ENCODE data around the gene PDGFRB. TPM values are rescaled to one million over a fixed set of nuclear protein-coding genes. Genes with fewer than 3 reads are reported as not detected.

PDGFRB gene
- total RNA-seq, 2 donors from 2014 or later, result 8.6 to 18.1 TPM

DNA sequence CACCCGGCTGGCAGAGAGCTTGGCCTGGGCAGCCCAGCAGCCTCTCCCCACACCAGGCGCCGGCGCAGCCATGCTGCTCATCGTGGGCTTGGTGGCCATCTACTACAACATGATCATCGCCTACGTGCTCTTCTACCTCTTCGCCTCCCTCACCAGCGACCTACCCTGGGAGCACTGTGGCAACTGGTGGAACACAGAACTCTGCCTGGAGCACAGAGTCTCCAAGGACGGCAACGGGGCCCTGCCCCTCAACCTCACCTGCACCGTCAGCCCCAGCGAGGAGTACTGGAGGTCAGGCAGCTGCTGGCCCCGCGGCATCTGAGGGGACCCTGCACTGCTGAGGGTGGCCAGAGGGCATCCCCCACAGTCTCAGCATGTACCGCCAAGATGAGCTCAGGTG, 41.3 kb upstream of the PDGFRB start:
- H3K4me1 ChIP-seq, result no peaks in the 10 kb centered on the region
- H3K27ac ChIP-seq, result no peak overlapping the region
- no peaks in the 10 kb centered on the region for H3K9me3 ChIP-seq
- H3K27me3 ChIP-seq, result no peaks in the 10 kb centered on the region
- no peaks in the 10 kb centered on the region for H3K36me3 ChIP-seq
- H3K9ac ChIP-seq (ENCODE audit: low read depth in 2 of 2, low read length in 2 of 2), result no peak overlapping the region
- intact Hi-C loops (cut with DNase I), result no loop called here
- H3K4me3 ChIP-seq, result no peak overlapping the region
- TF ChIP-seq, protein P1, sequence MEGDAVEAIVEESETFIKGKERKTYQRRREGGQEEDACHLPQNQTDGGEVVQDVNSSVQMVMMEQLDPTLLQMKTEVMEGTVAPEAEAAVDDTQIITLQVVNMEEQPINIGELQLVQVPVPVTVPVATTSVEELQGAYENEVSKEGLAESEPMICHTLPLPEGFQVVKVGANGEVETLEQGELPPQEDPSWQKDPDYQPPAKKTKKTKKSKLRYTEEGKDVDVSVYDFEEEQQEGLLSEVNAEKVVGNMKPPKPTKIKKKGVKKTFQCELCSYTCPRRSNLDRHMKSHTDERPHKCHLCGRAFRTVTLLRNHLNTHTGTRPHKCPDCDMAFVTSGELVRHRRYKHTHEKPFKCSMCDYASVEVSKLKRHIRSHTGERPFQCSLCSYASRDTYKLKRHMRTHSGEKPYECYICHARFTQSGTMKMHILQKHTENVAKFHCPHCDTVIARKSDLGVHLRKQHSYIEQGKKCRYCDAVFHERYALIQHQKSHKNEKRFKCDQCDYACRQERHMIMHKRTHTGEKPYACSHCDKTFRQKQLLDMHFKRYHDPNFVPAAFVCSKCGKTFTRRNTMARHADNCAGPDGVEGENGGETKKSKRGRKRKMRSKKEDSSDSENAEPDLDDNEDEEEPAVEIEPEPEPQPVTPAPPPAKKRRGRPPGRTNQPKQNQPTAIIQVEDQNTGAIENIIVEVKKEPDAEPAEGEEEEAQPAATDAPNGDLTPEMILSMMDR (IDR thresholded peaks at IDR 0.05), result no peak
- no peak for DNase-seq

DNA sequence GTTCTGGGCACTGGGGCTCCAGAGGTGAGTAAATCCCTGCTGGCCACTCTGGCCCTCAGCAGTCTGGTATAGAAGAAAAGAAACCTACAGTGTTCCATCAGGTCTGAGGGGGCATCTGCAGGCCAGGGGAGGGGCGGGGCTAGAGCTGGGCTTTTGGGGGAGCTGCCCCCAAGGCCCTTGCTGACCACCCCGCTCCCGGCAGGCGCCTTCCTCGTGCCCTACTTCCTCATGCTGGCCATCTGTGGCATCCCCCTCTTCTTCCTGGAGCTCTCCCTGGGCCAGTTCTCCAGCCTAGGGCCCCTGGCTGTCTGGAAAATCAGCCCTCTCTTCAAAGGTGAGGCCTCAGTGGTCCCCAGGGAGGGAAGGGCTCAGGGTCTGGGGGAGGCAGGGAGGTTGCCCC, 40.9 kb upstream of the PDGFRB start:
- Histone ChIP-seq H3K9me3 (no peaks in the 10 kb centered on the region), H3K36me3 (no peaks in the 10 kb centered on the region), H3K4me3 (no peak overlapping the region), H3K27me3 (no peaks in the 10 kb centered on the region), H3K4me1 (no peaks in the 10 kb centered on the region), H3K27ac (no peak overlapping the region), H3K9ac (ENCODE audit: low read depth in 2 of 2, low read length in 2 of 2) (no peak overlapping the region)
- TF ChIP-seq, protein P1 (IDR thresholded peaks at IDR 0.05), result no peak
- intact Hi-C loops (cut with DNase I), result no loop called here
- DNase-seq, result no peak

DNA sequence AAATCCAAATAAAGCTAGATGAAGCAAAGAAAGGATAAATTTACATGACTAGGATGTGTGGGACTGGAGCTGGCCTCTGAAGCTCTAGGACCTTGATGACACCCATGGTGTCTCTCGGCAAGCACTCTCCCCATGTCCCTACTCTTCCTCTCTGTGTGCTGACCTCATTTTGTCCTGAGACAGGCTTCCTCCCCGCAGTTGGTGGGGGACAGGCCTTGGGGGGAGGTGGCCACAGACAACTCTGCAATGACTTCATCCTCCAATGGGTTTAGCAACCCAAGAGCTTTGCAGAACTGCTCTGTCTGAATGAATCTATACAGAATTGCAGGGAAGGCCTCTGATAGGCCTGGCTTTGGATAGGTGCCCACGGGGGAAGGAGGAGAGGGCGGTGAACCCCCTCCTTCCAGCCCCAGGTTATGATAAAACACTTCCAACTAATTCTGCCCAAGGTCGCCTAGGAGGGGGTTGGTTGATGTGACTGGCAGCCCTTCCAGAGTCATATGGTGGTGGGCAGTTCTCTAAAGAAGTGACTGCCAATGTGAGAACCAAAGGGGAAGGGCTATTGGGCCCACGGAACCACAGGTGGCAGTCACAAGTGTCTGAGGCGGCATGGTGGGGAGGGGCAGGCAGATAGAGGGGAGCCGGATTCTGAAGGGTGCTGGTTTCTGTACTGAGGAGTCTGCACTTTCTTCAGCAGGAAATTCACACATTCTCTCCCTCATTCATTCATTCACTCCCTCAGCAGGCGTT, 40.3 kb upstream of the PDGFRB start:
- Histone ChIP-seq H3K4me1 (no peaks in the 10 kb centered on the region), H3K9me3 (no peaks in the 10 kb centered on the region), H3K27ac (no peak overlapping the region), H3K36me3 (no peaks in the 10 kb centered on the region), H3K9ac (ENCODE audit: low read depth in 2 of 2, low read length in 2 of 2) (no peak overlapping the region), H3K4me3 (no peak overlapping the region), H3K27me3 (no peaks in the 10 kb centered on the region)
- TF ChIP-seq, protein P1 (IDR thresholded peaks at IDR 0.05), result no peak
- no peak for DNase-seq
- intact Hi-C loops (cut with DNase I), result no loop called here

DNA sequence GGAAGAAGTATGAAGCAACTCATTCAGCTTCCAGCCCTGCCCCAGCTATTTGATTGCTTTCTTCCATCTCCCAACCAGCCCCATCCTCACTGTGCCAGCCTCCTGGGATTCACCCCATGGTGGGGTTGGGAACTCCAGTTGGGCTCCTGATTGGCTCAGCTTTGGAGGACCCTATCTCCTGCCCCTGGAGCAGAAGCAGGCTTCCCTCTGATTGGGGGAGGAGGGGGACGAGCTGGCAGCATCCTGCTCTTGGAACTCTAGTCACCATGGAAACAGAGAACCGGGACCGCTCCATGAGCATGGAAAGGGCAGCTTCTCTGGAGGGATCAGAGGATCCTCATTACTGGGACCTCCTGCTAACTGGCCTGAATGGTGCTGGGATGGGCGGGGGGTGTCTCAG, 36.8 kb upstream of the PDGFRB start:
- intact Hi-C loops (cut with DNase I), result no loop called here
- Histone ChIP-seq H3K4me3 (no peak overlapping the region), H3K9ac (ENCODE audit: low read depth in 2 of 2, low read length in 2 of 2) (no peak overlapping the region), H3K9me3 (no peaks in the 10 kb centered on the region), H3K27ac (no peak overlapping the region), H3K27me3 (peaks cover 6% of the 10 kb centered on the region), H3K36me3 (no peaks in the 10 kb centered on the region), H3K4me1 (peaks cover 8% of the 10 kb centered on the region)
- TF ChIP-seq, protein P1 (IDR thresholded peaks at IDR 0.05), result no peak
- no peak for DNase-seq

DNA sequence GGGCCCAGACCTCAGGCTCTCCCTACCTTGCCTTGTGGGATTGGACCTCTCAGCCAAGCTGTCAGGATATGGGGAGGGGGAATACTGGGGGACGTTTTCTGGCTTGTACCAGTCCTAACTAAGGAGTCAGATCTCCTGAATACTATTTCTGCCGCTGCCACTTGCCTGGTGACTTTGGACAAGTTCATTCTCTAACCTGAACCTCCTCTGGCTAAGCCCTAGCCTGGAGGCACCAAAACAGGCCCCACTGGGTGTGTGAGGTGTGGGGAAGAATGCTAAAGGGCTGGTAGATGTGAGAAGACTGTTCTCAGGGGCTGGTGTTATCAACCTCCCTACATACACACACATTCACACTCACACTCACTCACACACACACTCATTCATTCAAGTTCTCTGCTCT, 35.3 kb upstream of the PDGFRB start:
- intact Hi-C loops (cut with DNase I), result no loop called here
- TF ChIP-seq, protein P1 (IDR thresholded peaks at IDR 0.05), result no peak
- Histone ChIP-seq H3K27me3 (peaks cover 6% of the 10 kb centered on the region), H3K9ac (ENCODE audit: low read depth in 2 of 2, low read length in 2 of 2) (no peak overlapping the region), H3K36me3 (no peaks in the 10 kb centered on the region), H3K4me1 (peaks cover 10% of the 10 kb centered on the region), H3K4me3 (no peak overlapping the region), H3K9me3 (no peaks in the 10 kb centered on the region), H3K27ac (no peak overlapping the region)
- DNase-seq, result no peak
